WTC11 (cell line): ENCODE data around the gene PER3. TPM values are rescaled to one million over a fixed set of nuclear protein-coding genes. Genes with fewer than 3 reads are reported as not detected.

Experiments
- ATAC-seq: fragments of 200-7000 bp; cut with Tn5 transposase; 2 replicates; pipeline ENCODE4 v1.10.0; 2021; ENCODE audit warnings: mild to moderate bottlenecking, moderate library complexity
- CTCF ChIA-PET: fragments of 300-600 bp; sonication (Branson Sonifier 250); formaldehyde crosslinking; loops from one replicate; lab custom pipeline; 2021; ENCODE audit warnings: antibody characterized with exemption; lab: Charles Lee
- POLR2A ChIA-PET: fragments of 350-600 bp; sonication (Branson Sonifier 250); formaldehyde crosslinking; loops from one replicate; lab custom pipeline; 2021; ENCODE audit warnings: antibody characterized with exemption; lab: Charles Lee
- DNase-seq: peaks from one replicate; pipeline ENCODE4 v3.0.0; 2021; ENCODE audit warnings: low spot score
- H3K27ac Mint-ChIP-seq: 2 replicates; pipeline ENCODE4 v1.8.0; 2021; ENCODE audit warnings: mixed read lengths
- H3K27me3 Mint-ChIP-seq: 2 replicates; pipeline ENCODE4 v1.8.0; 2021; ENCODE audit warnings: low read depth, mild to moderate bottlenecking, moderate library complexity, mixed read lengths
- H3K36me3 Mint-ChIP-seq: 2 replicates; pipeline ENCODE4 v1.8.0; 2021; ENCODE audit warnings: mixed read lengths
- H3K4me1 Mint-ChIP-seq: 2 replicates; pipeline ENCODE4 v1.8.0; 2022; ENCODE audit warnings: mixed read lengths
- H3K4me3 Mint-ChIP-seq: 2 replicates; pipeline ENCODE4 v1.8.0; 2021; ENCODE audit warnings: mild to moderate bottlenecking, moderate library complexity, mixed read lengths
- H3K9me3 Mint-ChIP-seq: 2 replicates; pipeline ENCODE4 v1.8.0; 2021; ENCODE audit warnings: mixed read lengths
- AFF4 ChIP-seq: sonication (generic); formaldehyde crosslinking; IDR thresholded peaks from 2 replicates; pipeline ENCODE4 v1.8.1; 2023; ENCODE audit warnings: mild to moderate bottlenecking, missing genetic modification reagents, borderline replicate concordance
- ATF2 ChIP-seq: sonication (generic); formaldehyde crosslinking; IDR thresholded peaks from 2 replicates; pipeline ENCODE4 v1.8.1; 2022; ENCODE audit warnings: low read depth, missing genetic modification reagents, borderline replicate concordance
- CREM ChIP-seq: sonication (generic); formaldehyde crosslinking; IDR thresholded peaks from 2 replicates; pipeline ENCODE4 v1.8.1; 2022; ENCODE audit warnings: mild to moderate bottlenecking, missing genetic modification reagents, moderate library complexity
- E2F4 ChIP-seq: sonication (generic); formaldehyde crosslinking; IDR thresholded peaks from 2 replicates; pipeline ENCODE4 v1.8.1; 2022; ENCODE audit warnings: low read depth, mild to moderate bottlenecking, moderate library complexity, missing genetic modification reagents, borderline replicate concordance
- EMX1 ChIP-seq: fragments of 250-450 bp; sonication (Bioruptor Pico); IDR thresholded peaks from 2 replicates; pipeline ENCODE4 v1.8.0; 2021; ENCODE audit warnings: mild to moderate bottlenecking
- HMGA2 ChIP-seq: fragments of 250-450 bp; sonication (Bioruptor Pico); IDR thresholded peaks from 2 replicates; pipeline ENCODE4 v1.4.0; 2021; ENCODE audit warnings: mild to moderate bottlenecking, moderate library complexity
- MXD4 ChIP-seq: fragments of 250-450 bp; sonication (Bioruptor Pico); IDR thresholded peaks from 2 replicates; pipeline ENCODE4 v1.8.0; 2021; ENCODE audit warnings: mild to moderate bottlenecking, moderate library complexity, borderline replicate concordance
- NFE2L1 ChIP-seq: sonication (generic); formaldehyde crosslinking; IDR thresholded peaks from 2 replicates; pipeline ENCODE4 v1.8.1; 2023; ENCODE audit warnings: missing genetic modification reagents
- OVOL2 ChIP-seq: fragments of 250-450 bp; sonication (Bioruptor Pico); IDR thresholded peaks from 2 replicates; pipeline ENCODE4 v1.9.0; 2021; ENCODE audit warnings: mild to moderate bottlenecking, borderline replicate concordance
- SMAD4 ChIP-seq: sonication (generic); formaldehyde crosslinking; IDR thresholded peaks from 2 replicates; pipeline ENCODE4 v1.8.0; 2022; ENCODE audit warnings: mild to moderate bottlenecking, missing genetic modification reagents
- ZBTB21 ChIP-seq: sonication (generic); formaldehyde crosslinking; IDR thresholded peaks from 2 replicates; pipeline ENCODE4 v1.8.1; 2023; ENCODE audit warnings: mild to moderate bottlenecking, missing genetic modification reagents, borderline replicate concordance
- ZNF121 ChIP-seq: sonication (generic); formaldehyde crosslinking; IDR thresholded peaks from 2 replicates; pipeline ENCODE4 v1.8.0; 2023; ENCODE audit warnings: missing genetic modification reagents
- ZNF423 ChIP-seq: fragments of 250-450 bp; sonication (Bioruptor Pico); IDR thresholded peaks from 2 replicates; pipeline ENCODE4 v2.1.2; 2022; ENCODE audit warnings: mild to moderate bottlenecking, moderate library complexity
- ZNF425 ChIP-seq: fragments of 250-450 bp; sonication (Bioruptor Pico); conservative IDR thresholded peaks from 2 replicates; pipeline ENCODE4 v1.9.0; 2021; ENCODE audit warnings: mild to moderate bottlenecking
- ZNF671 ChIP-seq: fragments of 250-450 bp; sonication (Bioruptor Pico); IDR thresholded peaks from 2 replicates; pipeline ENCODE4 v1.8.0; 2021; ENCODE audit warnings: mild to moderate bottlenecking
- total RNA-seq: library from RNA; stranded (reverse); gene quantifications from 3 replicates; pipeline ENCODE4 v1.2.3, GENCODE V29; 2021

Gene PER3
- total RNA-seq, 1 experiment from 2014 or later = 8.5 TPM

- no peak for TF ChIP-seq AFF4 (CRISPR knock-in tag)
- no peak for TF ChIP-seq NFE2L1 (CRISPR knock-in tag)
- no peak for TF ChIP-seq ZNF121 (CRISPR knock-in tag)
- TF ChIP-seq OVOL2 = no peak
- no peak for TF ChIP-seq E2F4 (CRISPR knock-in tag)
Observed at GRCh38 chr1:7871136-7871535, 87.0 kb downstream of the PER3 start (continued).

GRCh38 chr1:7873801-7874795, 90.0 kb downstream of the PER3 start:
- ChIA-PET POLR2A (interaction anchor here (0.5 kb wide), 1 partner anchor 31 kb away, joined by 3 read pairs; no protein-coding TSS in a partner anchor), CTCF (interaction anchor here (0.7 kb wide), 1 partner anchor 207 kb away, joined by 3 read pairs; no protein-coding TSS in a partner anchor)
- DNase-seq (no peak), ATAC-seq (no peak)
- Mint-ChIP-seq H3K27ac (no peak overlapping the region), H3K4me1 (no peaks in the 10 kb centered on the region), H3K27me3 (peaks cover 2% of the 10 kb centered on the region; the same call in 1 of the 2 replicates), H3K36me3 (peaks cover 2% of the 10 kb centered on the region; the same call in 1 of the 2 replicates), H3K9me3 (peaks cover 25% of the 10 kb centered on the region), H3K4me3 (no peak overlapping the region)
- no peak for TF ChIP-seq CREM (CRISPR knock-in tag)
- no peak for TF ChIP-seq ZNF423 (CRISPR knock-in tag)

GRCh38 chr1:7878027-7878426, 93.9 kb downstream of the PER3 start:
- H3K27ac Mint-ChIP-seq = no peak overlapping the region

More at GRCh38 chr1:7878027-7878426, 93.9 kb downstream of the PER3 start:
- DNase-seq = no peak
- no peak for ATAC-seq
- Mint-ChIP-seq H3K4me1 (no peaks in the 10 kb centered on the region), H3K36me3 (peaks cover 2% of the 10 kb centered on the region; the same call in 1 of the 2 replicates), H3K9me3 (peaks cover 18% of the 10 kb centered on the region), H3K27me3 (peaks cover 2% of the 10 kb centered on the region; the same call in 1 of the 2 replicates), H3K4me3 (no peak overlapping the region)
- ChIA-PET CTCF (interaction anchor here (0.6 kb wide), 1 partner anchor 776 kb away, joined by 3 read pairs; no protein-coding TSS in a partner anchor), POLR2A (no interaction called here)
- no peak for TF ChIP-seq ZBTB21 (CRISPR knock-in tag)
- no peak for TF ChIP-seq SMAD4 (CRISPR knock-in tag)
- no peak for TF ChIP-seq ZNF671 (CRISPR knock-in tag)
- no peak for TF ChIP-seq EMX1 (CRISPR knock-in tag)
- no peak for TF ChIP-seq CREM (CRISPR knock-in tag)
- no peak for TF ChIP-seq HMGA2
- TF ChIP-seq ATF2 (CRISPR knock-in tag) = no peak
- no peak for TF ChIP-seq MXD4 (CRISPR knock-in tag)
- no peak for TF ChIP-seq ZNF425
